GM19397 (cell line): Measurements from ENCODE around the gene TCIRG1.

Source experiments
- ATAC-seq: cut with Tn5 transposase; IDR thresholded peaks from one replicate; pipeline ENCODE4 v1.9.1; 2021; ENCODE audit warnings: mild to moderate bottlenecking, moderate library complexity; ENCODE audit not compliant: unreplicated experiment

The TCIRG1 gene

DNA sequence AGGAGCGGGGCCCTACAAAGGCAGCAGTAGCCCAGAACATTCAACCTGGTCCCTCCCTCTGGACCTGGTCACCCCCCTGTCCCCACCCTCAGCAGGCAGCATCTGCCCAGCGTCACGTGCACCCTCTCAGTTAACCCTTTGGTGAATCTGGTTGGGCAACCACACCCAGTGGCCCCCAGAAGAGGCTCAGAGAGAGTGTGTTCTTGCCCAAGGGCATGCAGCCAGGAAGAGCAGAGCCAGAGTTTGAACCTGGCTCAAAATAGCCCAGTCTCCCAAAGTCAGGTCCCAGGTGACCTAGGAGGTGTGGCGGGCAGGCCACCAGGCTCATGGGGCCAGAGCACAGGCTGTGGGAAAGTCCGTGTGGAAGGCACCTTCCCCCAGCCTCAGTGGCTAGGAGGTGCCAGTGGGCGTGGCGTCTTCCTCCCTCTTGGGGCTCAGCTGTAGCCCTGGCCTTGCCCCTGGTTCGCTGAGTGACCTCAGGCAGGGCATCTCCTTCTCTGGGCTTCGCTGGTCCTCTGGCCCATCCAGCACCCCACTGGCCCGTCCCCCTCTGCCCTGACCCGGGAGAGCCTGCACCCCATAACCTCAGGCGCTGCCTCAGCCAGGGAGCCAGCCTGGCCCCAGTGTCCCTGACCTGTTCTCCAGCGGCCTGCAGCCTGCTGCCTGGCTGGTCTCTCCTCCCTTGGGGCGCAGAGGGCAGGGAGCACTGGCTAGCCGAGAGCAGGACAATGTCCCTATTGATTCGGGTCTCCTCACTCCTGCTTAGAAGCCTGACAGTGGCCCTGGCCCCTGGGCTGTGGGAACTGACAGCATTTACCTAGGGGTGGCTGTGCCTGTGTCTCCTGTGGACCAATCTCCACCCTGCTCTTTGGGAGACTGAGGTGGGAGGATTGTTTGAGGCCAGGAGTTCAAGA lies 21.7 kb upstream of the TCIRG1 start:
- ATAC-seq = no peak

DNA sequence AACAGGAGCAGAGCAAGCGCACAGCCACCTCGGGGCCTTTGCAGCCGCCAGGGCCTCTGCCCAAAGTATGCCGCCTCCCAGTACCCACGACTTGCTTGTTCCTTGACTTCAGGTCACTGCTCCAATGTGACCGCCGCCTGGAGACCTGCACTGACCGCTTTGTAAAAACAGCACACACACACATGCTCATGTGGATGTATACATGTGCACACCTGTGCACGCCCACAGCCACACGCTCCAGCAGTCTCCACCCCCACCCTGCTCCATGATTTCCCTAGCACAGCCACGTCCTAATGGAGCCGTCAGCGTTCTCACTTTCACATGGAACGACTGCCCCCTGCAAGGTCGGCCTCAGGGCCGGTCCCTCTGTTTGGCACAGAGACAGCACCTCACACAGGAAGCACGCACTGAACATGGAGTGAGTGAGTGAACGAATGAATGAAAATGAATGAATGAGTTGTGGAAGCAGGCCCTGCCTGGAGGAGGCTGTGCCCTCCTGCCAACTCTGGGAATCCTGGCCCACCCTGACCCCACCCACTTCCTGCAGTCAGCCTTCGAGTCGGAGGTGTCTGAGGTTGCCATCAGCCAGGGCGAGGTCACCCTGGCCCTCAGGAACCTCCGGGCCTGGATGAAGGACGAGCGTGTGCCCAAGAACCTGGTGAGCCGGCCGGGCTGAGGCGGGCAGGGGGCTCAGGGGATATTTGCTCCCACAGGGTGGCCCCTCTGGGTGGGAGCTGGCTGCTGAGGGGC lies 20.7 kb upstream of the TCIRG1 start:
- ATAC-seq = no peak

DNA sequence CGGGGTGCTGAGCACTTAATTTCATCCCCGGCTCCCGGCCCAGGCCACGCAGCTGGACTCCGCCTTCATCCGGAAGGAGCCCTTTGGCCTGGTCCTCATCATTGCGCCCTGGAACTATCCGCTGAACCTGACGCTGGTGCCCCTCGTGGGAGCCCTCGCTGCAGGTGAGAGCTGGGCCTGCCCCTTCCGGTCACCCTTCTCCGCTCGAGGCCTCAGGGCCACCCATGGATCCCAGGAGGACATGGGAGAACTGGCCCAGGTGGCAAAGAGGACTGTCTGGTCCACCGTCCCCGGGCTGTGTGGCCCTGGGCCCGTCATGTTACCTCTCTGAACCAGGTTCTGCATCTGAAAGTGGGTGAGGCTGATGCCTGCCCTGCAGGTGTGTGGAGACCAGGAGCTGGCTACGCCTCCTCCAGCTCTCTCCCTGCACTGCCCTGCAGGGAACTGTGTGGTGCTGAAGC lies 20.1 kb upstream of the TCIRG1 start:
- no peak for ATAC-seq

DNA sequence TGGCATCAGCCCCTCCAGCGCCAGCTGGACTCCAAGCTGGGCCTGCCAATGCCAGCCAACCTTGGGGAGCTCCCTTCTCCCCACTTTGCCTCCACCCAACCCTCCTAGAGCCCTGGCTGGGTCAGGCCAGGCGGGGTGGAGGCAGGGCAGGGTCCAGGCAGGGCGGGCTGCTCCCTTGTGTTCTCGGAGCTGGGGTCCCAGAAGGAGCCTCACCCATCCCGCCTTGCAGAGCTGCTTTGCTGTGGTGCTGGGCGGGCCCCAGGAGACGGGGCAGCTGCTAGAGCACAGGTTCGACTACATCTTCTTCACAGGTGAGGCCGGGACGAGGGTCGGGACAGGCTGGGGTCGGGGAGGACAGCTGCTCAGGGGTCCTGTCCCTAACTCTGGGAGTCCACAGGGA lies 19.3 kb upstream of the TCIRG1 start:
- ATAC-seq = no peak

DNA sequence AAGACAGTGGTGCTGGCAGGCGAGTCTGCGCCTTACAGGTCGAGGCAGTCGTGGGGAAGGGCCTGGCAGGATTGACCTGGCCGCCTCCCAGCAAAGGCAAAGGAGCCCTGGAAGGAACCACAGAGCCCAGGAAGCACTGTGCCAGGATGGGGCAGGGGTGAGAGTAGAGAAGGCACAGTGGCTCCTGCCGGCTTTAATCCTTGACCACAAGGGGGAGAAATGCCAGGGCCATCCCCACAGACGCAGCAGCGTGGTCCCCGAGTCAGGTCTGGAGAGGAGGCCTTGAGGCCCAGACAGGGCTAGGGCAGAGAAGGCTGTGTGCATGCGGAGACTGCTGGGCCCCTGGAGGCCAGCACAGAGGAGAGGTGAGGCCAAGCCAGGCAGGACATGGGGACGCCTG lies 18.2 kb upstream of the TCIRG1 start:
- ATAC-seq = no peak

DNA sequence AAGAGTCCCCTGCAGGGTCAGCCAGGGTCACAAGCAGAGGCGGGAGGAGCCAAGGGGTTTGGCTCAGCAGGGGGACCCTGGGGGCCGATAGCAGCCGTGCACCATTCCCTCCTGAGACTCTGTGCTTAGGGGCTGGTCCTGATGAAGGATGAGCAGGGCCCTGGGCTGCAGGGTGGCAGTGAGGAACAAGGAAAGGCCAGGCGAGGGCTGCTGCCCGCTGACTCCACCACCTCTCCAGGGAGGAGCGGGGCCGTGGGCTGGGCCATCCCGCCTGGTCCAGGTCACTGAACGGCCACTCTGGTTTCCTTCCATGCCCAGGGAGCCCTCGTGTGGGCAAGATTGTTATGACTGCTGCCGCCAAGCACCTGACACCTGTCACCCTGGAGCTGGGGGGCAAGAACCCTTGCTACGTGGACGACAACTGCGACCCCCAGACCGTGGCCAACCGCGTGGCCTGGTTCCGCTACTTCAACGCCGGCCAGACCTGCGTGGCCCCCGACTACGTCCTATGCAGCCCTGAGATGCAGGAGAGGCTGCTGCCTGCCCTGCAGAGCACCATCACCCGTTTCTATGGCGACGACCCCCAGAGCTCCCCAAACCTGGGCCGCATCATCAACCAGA lies 17.5 kb upstream of the TCIRG1 start:
- no peak for ATAC-seq

DNA sequence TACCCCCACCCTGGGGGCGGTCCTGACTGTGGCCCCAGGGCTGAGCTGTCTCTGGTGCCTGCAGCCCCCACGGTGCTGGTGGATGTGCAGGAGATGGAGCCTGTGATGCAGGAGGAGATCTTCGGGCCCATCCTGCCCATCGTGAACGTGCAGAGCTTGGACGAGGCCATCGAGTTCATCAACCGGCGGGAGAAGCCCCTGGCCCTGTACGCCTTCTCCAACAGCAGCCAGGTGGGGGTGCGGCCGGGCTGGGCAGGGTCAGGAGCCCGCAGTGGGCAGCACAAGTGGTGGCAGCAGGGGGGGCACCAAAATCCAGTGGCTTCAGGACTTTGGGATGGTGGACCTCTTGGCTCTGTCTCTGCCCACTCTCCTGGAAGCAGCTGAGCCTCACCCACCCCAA lies 16.3 kb upstream of the TCIRG1 start:
- ATAC-seq = no peak

DNA sequence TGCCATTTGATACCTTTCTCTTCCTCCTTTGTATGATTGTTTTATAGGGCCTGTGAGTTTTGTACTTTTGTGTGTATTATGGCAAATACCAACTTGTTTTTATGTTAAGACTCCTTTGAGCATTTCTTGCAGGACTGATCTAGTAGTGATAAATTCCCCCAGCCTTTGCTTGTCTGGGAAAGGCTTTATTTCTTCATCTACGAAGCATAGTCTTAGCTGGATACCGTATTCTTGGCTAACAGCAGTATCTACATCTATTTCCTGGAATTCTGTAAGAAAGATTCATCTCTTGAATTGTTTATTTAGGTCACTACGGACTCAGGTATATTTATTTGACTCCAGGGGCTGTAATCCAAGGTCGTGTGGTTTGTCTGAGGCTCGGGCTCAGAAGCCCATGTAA lies 14.3 kb upstream of the TCIRG1 start:
- no peak for ATAC-seq

DNA sequence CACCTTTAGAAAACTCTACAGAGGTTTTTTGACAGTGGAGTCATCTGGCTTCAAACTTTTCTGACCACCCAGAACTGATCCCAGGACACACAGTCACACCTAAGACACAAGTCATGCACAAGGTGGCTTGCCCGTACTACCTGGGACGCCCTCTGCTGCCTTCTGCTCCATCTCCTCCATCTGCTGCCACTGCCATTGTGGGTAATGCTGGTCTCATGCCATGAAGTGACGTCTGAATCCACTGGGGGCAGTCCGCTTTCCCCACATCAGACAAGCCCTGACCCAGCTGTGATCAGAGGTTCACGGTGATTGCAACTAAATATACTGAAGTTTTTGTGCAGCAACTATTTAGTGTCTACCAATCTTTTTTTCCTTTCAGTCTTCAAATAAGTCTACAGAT lies 13.8 kb upstream of the TCIRG1 start:
- no peak for ATAC-seq

DNA sequence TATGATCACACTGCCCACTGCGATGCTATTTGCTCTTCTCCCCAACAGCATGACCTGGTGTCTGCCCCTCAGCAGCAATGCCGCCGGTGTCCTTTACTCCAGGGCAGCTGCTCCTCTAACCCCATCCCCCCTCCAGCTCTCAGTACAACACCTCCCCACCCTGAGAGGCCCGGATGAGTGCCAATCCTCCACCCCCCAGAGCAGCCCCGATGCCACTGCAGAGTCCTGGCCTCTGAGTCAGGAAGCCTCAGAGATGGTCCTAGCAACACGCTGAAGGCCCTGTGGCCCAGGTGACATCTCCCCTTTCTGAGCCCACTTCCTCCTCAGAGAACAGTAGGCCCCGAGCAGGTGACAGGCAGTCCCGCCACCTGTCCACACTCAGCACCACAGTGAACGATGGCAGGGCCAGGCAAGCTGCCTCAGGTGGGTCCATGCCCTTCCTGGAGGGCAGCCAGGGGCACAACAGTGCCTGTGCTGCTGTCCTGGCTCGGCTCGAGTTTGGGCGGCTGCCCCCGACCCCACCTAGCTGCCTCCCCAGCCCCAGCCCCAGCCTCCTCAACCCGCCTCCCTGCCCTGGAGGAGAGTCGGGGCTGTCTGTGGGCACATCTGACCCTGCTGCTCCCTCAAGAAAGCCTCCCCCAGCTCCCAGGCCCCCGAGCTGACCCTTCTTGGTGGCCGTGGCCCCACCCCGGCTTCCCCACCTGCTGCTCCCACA lies 12.3 kb upstream of the TCIRG1 start:
- no peak for ATAC-seq

DNA sequence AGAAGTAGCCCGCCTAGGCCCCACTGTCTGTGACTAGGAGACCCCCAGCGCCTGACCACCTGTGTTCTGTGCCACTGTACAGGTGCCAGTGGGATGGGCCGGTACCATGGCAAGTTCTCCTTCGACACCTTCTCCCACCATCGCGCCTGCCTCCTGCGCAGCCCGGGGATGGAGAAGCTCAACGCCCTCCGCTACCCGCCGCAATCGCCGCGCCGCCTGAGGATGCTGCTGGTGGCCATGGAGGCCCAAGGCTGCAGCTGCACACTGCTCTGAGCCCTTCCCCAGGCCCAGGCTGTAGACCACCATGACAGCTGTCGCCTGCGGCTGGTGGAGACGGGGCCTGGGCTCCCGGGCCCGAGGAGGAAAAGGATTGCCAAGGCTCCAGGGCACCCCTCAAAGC lies 11.2 kb upstream of the TCIRG1 start:
- no peak for ATAC-seq

DNA sequence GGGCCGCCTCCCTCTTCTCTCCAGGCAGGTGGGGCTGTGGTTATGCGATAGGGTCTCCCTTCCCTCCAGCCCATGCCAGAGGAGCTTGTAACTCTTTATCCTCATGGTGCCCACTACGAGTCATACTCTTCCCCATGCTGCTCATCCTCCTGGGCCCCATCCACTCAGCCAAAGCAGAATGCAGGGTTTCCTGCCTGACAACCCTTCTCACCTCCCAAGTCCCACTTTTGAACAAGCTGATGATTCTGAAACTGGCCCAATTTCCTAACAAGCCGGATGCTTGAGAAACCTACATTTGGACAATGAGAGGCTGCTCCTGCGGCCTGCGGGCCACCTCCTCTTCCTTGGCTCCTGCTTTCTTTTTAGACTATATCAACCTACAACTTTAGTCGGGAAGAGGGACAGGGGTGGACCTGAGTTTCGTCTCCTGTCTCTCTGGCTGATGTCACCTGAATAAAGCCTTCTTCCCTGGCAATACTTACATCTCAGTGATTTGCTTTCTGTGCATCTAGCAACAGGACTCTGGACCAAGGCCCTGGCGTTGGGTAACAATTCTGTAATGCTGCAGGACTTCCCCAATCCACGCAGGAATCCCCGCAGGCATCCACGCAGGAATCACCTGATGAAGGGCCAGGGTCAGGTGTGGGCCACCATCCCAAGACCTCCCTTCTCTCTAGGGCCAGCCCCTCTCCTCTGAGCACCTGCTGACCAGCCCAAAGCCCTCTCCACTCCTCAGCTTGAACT lies 9.9 kb upstream of the TCIRG1 start:
- ATAC-seq = no peak

DNA sequence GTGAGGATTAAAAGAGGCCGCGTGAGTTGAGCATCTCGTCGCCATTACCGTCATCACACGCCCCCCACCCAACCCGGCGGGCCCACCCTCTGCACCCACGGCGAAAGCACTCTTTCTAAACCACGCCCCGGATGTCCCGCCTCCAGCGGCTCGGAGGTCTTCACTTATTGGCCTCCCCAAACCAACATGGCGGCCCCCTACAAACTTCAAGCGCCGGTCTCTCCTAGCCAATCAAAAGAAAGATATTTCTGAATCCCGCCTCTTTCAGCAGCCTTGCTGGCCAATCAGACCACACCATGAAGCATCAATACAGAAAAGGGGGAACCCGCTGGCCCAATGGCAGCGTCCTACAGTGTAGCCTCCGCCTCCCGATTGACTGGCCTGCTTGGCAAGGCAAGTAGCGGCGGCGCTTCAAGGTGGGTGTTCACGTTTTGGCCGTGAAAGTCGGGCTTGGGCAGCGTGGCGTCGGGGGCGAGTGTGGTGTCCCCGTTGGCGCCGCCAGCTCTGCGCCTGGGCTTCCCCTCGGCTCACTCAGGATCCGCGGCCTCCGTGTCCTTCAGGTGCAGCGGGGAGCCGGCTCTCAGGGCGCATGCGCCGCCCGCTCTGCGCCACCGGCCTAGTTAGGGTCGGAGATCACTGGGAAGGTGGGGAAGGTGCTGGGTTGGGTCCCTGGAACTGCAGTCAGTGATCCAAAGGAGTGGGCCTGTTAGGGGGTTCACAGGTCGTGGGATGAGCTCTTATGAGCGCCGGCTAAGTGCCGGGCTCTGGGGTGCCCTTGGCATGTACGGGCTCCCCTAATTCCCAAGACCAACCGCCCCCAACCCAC lies 8.3 kb upstream of the TCIRG1 start, which contains the start of gene NDUFS8:
Gene NDUFS8, plus strand, starts transcription at position 364 of the 826 bp plus-strand sequence. CDS start 1,471 bp downstream, outside the sequence.
- peak; percentile 91 for ATAC-seq

DNA sequence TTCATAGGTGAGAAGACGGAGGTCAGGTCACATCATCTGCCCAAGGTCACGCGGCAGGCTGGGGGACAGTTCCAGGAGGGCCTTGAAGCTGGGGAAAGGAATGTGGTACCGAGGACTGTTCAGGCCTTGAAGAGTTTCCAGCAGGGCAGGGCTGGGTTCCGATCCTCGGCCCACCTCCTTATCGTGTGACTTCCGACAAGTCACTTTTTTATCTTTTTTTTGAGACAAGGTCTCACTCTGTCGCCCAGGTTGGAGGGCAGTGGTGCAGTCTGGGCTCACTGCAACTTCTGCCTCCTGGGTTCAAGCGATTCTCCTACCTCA lies 7.7 kb upstream of the TCIRG1 start:
- ATAC-seq = no peak

DNA sequence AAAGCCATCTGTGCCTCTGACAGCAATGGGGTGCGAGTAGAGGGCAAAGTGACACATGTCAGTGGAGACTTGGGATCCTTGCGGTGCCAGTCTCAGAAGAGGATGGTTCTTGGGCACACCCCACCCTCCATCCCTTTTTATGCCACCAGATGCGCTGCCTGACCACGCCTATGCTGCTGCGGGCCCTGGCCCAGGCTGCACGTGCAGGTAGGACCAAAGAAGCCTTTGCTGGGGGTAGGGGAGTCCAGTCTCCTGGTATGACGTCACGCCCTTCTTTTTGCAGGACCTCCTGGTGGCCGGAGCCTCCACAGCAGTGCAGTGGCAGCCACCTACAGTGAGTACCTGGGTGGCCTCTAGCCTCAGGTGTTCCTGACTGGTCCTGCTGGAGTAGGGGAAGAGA lies 6.8 kb upstream of the TCIRG1 start:
- no peak for ATAC-seq

DNA sequence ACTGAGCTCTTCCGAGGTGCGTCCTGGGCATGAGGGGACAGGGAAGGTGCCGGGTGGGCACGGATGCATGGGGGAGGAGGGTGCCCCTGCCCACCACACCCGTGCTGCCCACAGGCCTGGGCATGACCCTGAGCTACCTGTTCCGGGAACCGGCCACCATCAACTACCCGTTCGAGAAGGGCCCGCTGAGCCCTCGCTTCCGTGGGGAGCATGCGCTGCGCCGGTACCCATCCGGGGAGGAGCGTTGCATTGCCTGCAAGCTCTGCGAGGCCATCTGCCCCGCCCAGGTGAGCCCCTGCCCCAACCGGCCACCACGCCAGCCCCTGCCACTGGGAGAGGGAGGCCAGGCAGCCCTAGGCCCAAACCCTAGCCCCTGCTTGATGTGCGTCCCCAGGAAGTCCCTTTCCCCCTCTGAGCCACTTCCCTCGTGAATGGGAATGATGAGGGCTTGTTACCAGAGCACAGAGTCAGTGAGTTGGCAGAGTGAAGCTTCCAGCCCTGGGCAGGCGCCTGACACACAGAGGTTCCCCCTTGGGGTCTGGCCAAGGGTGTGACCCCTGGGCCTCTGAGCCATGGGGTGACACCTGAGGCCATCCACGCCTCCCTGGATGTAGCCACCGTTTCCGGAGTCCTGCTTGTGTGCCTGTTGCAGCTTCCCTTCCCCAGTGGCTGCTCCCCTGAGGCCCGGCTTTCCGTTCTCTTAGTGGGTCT lies 5.7 kb upstream of the TCIRG1 start:
- no peak for ATAC-seq

DNA sequence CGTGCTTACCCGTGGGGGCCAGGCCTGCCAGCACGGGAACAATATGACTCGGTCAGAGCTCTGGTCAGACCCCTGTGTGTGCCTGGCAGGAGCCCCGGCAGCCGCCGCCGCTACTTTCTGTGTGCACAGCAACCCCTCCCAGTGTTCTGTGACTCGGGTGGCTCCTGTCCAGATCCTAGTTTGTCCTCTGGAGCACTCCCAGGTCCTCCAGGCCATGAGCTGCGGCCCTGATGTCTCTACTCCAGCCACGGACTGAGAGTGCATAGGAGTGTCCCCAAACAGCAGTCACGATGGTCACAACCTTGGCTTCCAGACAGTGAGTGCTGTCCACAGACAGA lies 5.1 kb upstream of the TCIRG1 start:
- ATAC-seq = no peak

DNA sequence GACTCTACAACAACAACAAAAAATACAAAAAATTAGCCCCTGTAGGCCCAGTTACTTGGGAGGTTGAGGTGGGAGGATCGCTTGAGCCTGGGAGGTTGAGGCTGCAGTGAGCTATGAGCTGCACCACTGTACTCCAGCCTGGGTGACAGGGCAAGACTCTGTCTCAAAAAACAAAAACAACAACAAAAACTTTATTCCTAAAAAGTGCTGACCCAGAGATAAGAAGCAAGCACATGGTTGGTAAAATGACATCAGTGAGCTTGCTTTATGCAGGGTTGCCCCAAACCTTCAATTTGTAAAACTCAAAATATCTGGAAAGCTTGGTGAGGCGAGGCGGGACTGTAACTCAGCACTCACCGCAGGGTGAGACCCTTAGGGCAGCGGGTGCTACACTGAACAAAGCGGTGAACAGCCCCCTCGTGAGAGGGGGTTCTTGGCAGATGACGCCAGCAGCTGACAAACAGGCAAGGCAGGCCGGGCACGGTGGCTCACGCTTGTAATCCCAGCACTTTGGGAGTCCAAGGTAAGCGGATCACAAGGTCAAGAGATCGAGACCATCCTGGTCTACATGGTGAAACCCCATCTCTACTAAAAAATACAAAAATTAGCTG lies 3.5 kb upstream of the TCIRG1 start:
- ATAC-seq = no peak
